Measurements from ENCODE around the gene PIN1. TPM values are rescaled to one million over a fixed set of nuclear protein-coding genes. Genes with fewer than 3 reads are reported as not detected.
"Not testable (repeated sequence)": the region's sequence is repeated elsewhere in the genome, so short reads cannot be mapped to it uniquely, and the experiment has no call there.

The PIN1 gene
- total and polyA plus RNA-seq, 4 experiments from 2014 or later, result 72.1 to 167 (median 81.0) TPM

DNA sequence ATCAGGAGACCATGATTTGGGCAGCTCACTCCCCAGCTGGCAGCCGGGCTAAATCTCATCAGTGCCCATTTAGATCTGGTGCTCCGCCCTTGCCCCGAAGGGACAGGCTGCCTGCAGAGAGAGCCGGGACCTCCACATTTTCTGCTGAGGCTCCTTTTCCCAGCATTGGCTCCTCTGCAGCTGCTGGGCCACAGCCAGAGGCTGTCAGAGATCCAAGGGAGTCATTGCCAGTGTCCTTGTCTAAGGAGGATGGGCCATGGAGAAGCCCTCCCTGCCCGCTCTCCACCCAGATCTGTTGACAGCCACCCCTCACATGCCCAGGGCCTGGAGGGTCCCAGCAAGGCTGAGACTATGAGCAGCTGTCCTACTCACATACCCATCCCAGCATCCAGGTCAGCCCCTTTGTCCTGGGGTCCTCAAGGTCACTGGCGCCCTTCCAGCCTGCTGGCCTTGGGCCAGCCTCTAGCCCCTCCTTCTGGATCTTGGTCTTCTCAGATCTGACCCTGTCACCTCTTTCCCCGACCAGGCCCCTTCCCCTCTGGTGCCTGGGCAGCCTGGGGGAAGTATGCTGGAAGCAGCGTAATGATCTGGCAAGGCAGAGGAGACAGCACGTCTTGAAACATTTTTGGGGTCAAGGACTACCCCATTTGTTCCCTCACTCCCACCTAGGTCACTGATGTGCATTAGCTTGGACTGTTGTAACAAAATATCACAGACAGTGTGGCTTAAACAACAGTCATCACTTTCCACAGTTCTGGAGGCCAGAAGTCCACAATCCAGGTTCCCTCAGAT lies 7.9 kb downstream of the PIN1 start:
- Mint-ChIP-seq H3K27ac (peak overlapping the region in 1 of 7 donors; percentile 23), H3K4me1 (peaks cover 12 to 48% (median 22%) of the 10 kb centered on the region in 4 donors), H3K4me3 (no peak overlapping the region), H3K9me3 (peaks cover 0 to 3% (median 0%) of the 10 kb centered on the region in 8 donors), H3K36me3 (peaks cover 48 to 73% of the 10 kb centered on the region in 2 donors), H3K27me3 (no peaks in the 10 kb centered on the region)
- Histone ChIP-seq H3K4me3 (ENCODE audit: low read length in 2 of 2) (no peak overlapping the region), H3K36me3 (ENCODE audit: insufficient read depth, low read length) (peaks cover 77% of the 10 kb centered on the region), H3K4me1 (ENCODE audit: insufficient read depth, low read length) (peaks cover 5% of the 10 kb centered on the region), H3K9me3 (ENCODE audit: control insufficient read depth in 1 of 2, low read length in 2 of 2) (no peaks in the 10 kb centered on the region), H3K27ac (ENCODE audit: low read depth, low read length) (no peak overlapping the region), H3K27me3 (ENCODE audit: insufficient read depth, low read length) (no peaks in the 10 kb centered on the region)
- ChIA-PET CTCF (ENCODE audit: partially characterized antibody) (no interaction called here), POLR2A (ENCODE audit: partially characterized antibody) (no interaction called here)
- DNase-seq, result no peak
- intact Hi-C loops (cut with micrococcal nuclease), result no loop called here

DNA sequence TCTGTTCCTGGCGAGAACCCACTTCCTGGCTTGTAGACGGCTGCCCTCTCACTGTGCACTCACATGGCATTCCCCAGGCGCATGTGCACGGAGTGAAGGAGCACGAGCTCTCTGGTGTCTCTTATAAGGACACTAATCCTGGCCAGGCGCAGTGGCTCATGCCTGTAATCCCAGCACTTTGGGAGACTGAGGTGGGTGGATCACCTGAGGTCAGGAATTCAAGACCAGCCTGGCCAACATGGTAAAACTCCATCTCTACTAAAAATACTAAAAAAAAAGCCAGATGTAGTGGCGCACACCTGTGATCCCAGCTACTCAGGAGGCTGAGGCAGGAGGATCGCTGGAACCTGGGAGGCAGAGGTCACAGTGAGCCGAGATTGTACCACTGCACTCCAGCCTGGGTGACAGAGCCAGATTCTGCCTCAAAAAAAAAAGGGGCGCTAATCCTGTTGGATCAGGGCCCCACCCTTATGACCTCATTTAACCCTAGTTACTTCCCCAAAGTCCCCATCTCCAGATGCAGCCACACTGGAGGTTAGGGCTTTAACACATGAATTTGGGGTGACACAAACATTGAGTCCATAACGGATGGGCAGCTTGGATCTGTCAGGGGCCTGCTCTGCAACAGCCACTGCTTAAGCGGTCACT lies 8.6 kb downstream of the PIN1 start:
- H3K27me3 Mint-ChIP-seq; H3K9me3 Mint-ChIP-seq; CTCF ChIA-PET (ENCODE audit: partially characterized antibody); H3K27ac ChIP-seq (ENCODE audit: low read depth, low read length); DNase-seq; POLR2A ChIA-PET (ENCODE audit: partially characterized antibody); H3K4me3 Mint-ChIP-seq; H3K9me3 ChIP-seq (ENCODE audit: control insufficient read depth in 1 of 2, low read length in 2 of 2); H3K4me1 ChIP-seq (ENCODE audit: insufficient read depth, low read length); H3K27ac Mint-ChIP-seq; H3K27me3 ChIP-seq (ENCODE audit: insufficient read depth, low read length); H3K4me3 ChIP-seq (ENCODE audit: low read length in 2 of 2); intact Hi-C loops (cut with micrococcal nuclease): not testable (repeated sequence)
- peaks cover 77% of the 10 kb centered on the region for H3K36me3 ChIP-seq (ENCODE audit: insufficient read depth, low read length)
- Mint-ChIP-seq H3K36me3 (peaks cover 47 to 73% of the 10 kb centered on the region in 2 donors), H3K4me1 (peaks cover 11 to 44% (median 22%) of the 10 kb centered on the region in 4 donors)

DNA sequence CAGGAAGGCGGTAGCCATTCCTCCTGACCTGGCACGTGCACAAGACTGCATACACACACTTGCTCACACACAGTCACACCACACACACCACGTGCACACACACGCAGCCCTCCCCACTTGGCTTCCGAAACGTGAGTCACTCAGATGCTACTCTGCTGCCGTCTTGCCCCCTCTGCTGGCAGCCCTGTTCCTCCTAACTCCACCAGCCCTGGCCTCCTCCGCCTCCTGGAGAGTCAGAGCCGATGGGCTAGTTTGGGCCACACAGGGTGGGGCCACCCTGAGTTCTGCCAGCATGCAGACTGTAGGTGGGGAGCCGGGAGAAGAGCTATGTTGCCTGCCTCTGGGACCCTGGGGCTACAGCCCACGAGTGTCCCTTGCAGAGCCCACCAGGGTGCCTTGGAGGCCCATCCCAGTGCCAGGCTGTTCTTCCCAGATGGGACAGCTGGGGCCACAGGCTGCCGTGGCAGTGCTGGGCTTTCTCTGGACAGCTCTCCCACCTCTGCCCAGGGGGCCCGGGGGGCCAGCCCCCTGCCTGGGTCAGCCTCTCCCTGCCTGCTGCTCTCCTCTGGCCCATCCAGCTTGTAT lies 12.1 kb downstream of the PIN1 start:
- peaks cover 11 to 35% (median 18%) of the 10 kb centered on the region in 4 donors for H3K4me1 Mint-ChIP-seq
- H3K27me3 Mint-ChIP-seq, result no peaks in the 10 kb centered on the region
- no peak overlapping the region for H3K4me3 ChIP-seq (ENCODE audit: low read length in 2 of 2)
- peak in 1 of 5 donors; percentile 17 for DNase-seq
- ChIA-PET POLR2A (ENCODE audit: partially characterized antibody) (no interaction called here), CTCF (ENCODE audit: partially characterized antibody) (interaction anchor here (0.6 to 1.5 kb wide), 4 partner anchors 11 to 29 kb away, joined by 3 to 5 read pairs (median 3); no protein-coding TSS in a partner anchor)
- H3K9me3 Mint-ChIP-seq, result peaks cover 0 to 2% (median 0%) of the 10 kb centered on the region in 8 donors
- H3K27me3 ChIP-seq (ENCODE audit: insufficient read depth, low read length), result no peaks in the 10 kb centered on the region
- H3K36me3 Mint-ChIP-seq, result peaks cover 24 to 61% of the 10 kb centered on the region in 2 donors
- H3K27ac ChIP-seq (ENCODE audit: low read depth, low read length), result no peak overlapping the region
- intact Hi-C loops (cut with micrococcal nuclease), result no loop called here
- H3K4me3 Mint-ChIP-seq, result no peak overlapping the region
- no peaks in the 10 kb centered on the region for H3K9me3 ChIP-seq (ENCODE audit: control insufficient read depth in 1 of 2, low read length in 2 of 2)
- peaks cover 9% of the 10 kb centered on the region for H3K4me1 ChIP-seq (ENCODE audit: insufficient read depth, low read length)
- H3K27ac Mint-ChIP-seq, result peak overlapping the region in 3 of 7 donors; percentile 7 to 77 (median 74)
- peaks cover 47% of the 10 kb centered on the region for H3K36me3 ChIP-seq (ENCODE audit: insufficient read depth, low read length)

DNA sequence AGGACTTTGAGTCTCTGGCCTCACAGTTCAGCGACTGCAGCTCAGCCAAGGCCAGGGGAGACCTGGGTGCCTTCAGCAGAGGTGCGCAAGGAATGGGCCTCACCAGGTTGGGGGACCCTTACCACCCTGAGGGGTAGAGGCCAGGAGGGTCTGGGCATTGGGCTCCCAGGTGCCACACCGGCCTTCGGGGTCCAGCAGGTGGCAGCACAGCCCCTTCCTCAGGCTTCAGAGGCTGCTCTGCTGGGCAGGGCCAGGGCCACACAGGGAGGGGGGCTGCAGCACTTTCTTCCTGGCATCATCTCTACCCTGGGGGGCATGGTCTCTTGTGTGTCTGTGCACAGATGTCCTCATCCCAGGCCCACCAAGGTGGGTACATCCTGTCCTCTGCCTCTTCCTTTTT lies 12.9 kb downstream of the PIN1 start:
- Histone ChIP-seq H3K4me3 (ENCODE audit: low read length in 2 of 2) (no peak overlapping the region), H3K27me3 (ENCODE audit: insufficient read depth, low read length) (no peaks in the 10 kb centered on the region), H3K27ac (ENCODE audit: low read depth, low read length) (no peak overlapping the region), H3K9me3 (ENCODE audit: control insufficient read depth in 1 of 2, low read length in 2 of 2) (no peaks in the 10 kb centered on the region), H3K36me3 (ENCODE audit: insufficient read depth, low read length) (peaks cover 38% of the 10 kb centered on the region), H3K4me1 (ENCODE audit: insufficient read depth, low read length) (peaks cover 9% of the 10 kb centered on the region)
- intact Hi-C loops (cut with micrococcal nuclease), result loop anchor here (1.0 kb wide), 1 partner anchor 66 kb away; no protein-coding TSS in a partner anchor
- Mint-ChIP-seq H3K36me3 (peaks cover 26 to 55% of the 10 kb centered on the region in 2 donors), H3K27ac (peak overlapping the region in 2 of 7 donors; percentile 15 to 56), H3K4me1 (peaks cover 15 to 42% (median 22%) of the 10 kb centered on the region in 4 donors), H3K9me3 (peaks cover 0 to 2% (median 0%) of the 10 kb centered on the region in 8 donors), H3K27me3 (no peaks in the 10 kb centered on the region), H3K4me3 (no peak overlapping the region)
- ChIA-PET CTCF (ENCODE audit: partially characterized antibody) (interaction anchor here (0.6 to 1.5 kb wide), 3 partner anchors 10 to 28 kb away, joined by 3 to 5 read pairs (median 3); no protein-coding TSS in a partner anchor), POLR2A (ENCODE audit: partially characterized antibody) (interaction anchor here (1.2 kb wide), 1 partner anchor 10 kb away, joined by 3 read pairs; no protein-coding TSS in a partner anchor)
- peak in 4 of 5 donors; percentile 31 to 40 (median 37) for DNase-seq

DNA sequence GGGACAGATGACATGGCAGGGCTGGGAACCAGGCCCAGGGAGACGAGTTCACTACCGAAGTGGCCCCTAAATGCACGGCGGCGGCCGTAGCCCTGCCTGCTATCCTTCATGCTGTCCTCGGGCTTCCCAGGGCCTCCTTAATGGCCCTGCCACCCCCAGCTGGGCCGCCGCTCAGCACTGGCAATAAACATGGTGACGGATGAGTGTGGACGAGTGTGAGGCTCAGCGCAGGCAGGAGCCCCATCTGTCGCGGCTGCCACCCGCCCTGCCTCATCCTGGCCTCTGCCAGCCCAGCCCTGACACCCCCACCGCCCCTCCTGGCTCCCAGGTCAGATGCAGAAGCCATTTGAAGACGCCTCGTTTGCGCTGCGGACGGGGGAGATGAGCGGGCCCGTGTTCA lies 13.6 kb downstream of the PIN1 start:
- peaks cover 13% of the 10 kb centered on the region for H3K4me1 ChIP-seq (ENCODE audit: insufficient read depth, low read length)
- no peak overlapping the region for H3K4me3 Mint-ChIP-seq
- H3K36me3 ChIP-seq (ENCODE audit: insufficient read depth, low read length), result peaks cover 33% of the 10 kb centered on the region
- no peak overlapping the region for H3K27ac ChIP-seq (ENCODE audit: low read depth, low read length)
- intact Hi-C loops (cut with micrococcal nuclease), result loop anchor here (1.0 kb wide), 1 partner anchor 66 kb away; no protein-coding TSS in a partner anchor
- peaks cover 16 to 42% (median 25%) of the 10 kb centered on the region in 4 donors for H3K4me1 Mint-ChIP-seq
- H3K9me3 ChIP-seq (ENCODE audit: control insufficient read depth in 1 of 2, low read length in 2 of 2), result no peaks in the 10 kb centered on the region
- no peaks in the 10 kb centered on the region for H3K27me3 Mint-ChIP-seq
- ChIA-PET CTCF (ENCODE audit: partially characterized antibody) (no interaction called here), POLR2A (ENCODE audit: partially characterized antibody) (interaction anchor here (1.2 kb wide), 1 partner anchor 9 kb away, joined by 3 read pairs; no protein-coding TSS in a partner anchor)
- no peaks in the 10 kb centered on the region for H3K27me3 ChIP-seq (ENCODE audit: insufficient read depth, low read length)
- H3K27ac Mint-ChIP-seq, result peak overlapping the region in 2 of 7 donors; percentile 30 to 70
- no peak for DNase-seq
- H3K4me3 ChIP-seq (ENCODE audit: low read length in 2 of 2), result no peak overlapping the region
- peaks cover 20 to 49% of the 10 kb centered on the region in 2 donors for H3K36me3 Mint-ChIP-seq
- peaks cover 0 to 2% (median 0%) of the 10 kb centered on the region in 8 donors for H3K9me3 Mint-ChIP-seq

DNA sequence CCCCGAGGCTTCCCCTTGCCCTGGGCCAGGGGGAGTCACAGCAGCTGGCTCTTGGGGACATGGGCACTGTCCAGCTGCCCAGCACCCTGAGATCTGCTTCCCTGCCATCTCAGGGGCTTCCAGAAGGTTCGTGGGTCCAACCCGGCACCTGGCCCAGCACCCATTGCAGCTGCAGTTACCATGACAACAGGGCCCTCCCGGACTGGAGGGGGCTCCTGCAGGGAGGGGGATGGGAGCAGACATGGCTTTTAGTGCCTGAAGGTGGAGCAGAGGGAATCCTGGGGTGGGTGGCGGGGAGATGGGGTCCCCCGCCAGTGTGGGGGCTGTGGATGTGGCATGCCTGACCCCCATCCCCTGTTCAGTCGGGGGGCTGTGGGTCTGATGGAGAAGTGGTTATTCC lies 14.7 kb downstream of the PIN1 start:
- H3K27ac Mint-ChIP-seq, result peak overlapping the region in 1 of 7 donors; percentile 42
- peaks cover 17 to 47% (median 32%) of the 10 kb centered on the region in 4 donors for H3K4me1 Mint-ChIP-seq

More for the DNA sequence above, 14.7 kb downstream of the PIN1 start:
- H3K27me3 Mint-ChIP-seq, result no peaks in the 10 kb centered on the region
- intact Hi-C loops (cut with micrococcal nuclease), result no loop called here
- H3K36me3 Mint-ChIP-seq, result peaks cover 20 to 47% of the 10 kb centered on the region in 2 donors
- Histone ChIP-seq H3K27me3 (ENCODE audit: insufficient read depth, low read length) (no peaks in the 10 kb centered on the region), H3K4me3 (ENCODE audit: low read length in 2 of 2) (no peak overlapping the region), H3K36me3 (ENCODE audit: insufficient read depth, low read length) (peaks cover 23% of the 10 kb centered on the region), H3K27ac (ENCODE audit: low read depth, low read length) (no peak overlapping the region), H3K9me3 (ENCODE audit: control insufficient read depth in 1 of 2, low read length in 2 of 2) (no peaks in the 10 kb centered on the region), H3K4me1 (ENCODE audit: insufficient read depth, low read length) (peaks cover 19% of the 10 kb centered on the region)
- H3K4me3 Mint-ChIP-seq, result no peak overlapping the region
- no peak for DNase-seq
- no peaks in the 10 kb centered on the region for H3K9me3 Mint-ChIP-seq
- CTCF ChIA-PET (ENCODE audit: partially characterized antibody), result no interaction called here
- POLR2A ChIA-PET (ENCODE audit: partially characterized antibody), result no interaction called here

All from CD4-positive, alpha-beta memory T cell (primary cell).